Measurements from ENCODE around the gene CREB5. TPM values are rescaled to one million over a fixed set of nuclear protein-coding genes. Genes with fewer than 3 reads are reported as not detected.

The CREB5 gene
- total RNA-seq, 1 donor from 2014 or later: 0.80 TPM

DNA sequence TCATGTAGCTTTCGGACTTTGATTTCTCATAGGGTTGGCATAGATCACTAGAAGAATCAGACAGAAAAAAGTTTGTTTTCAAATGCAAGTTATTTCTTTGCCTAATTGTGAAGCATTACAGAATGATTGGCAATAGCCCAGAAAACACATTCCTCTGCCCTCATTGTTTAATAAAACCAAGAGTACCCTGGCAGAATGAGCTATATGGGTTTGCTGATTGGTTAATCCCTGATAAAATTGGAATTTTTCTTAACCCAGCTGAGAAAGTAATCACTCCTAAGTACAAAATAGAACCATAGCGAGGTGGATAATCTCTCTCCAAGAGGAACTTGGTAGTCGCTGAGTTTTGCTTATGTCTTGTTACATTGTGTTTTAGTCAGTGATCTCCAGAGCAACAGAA, 30.9 kb upstream of the CREB5 start:
- no peaks in the 10 kb centered on the region for H3K36me3 Mint-ChIP-seq (ENCODE audit: low read depth)
- H3K9me3 Mint-ChIP-seq: no peaks in the 10 kb centered on the region
- H3K4me3 Mint-ChIP-seq: no peak overlapping the region
- TF ChIP-seq, protein P1, sequence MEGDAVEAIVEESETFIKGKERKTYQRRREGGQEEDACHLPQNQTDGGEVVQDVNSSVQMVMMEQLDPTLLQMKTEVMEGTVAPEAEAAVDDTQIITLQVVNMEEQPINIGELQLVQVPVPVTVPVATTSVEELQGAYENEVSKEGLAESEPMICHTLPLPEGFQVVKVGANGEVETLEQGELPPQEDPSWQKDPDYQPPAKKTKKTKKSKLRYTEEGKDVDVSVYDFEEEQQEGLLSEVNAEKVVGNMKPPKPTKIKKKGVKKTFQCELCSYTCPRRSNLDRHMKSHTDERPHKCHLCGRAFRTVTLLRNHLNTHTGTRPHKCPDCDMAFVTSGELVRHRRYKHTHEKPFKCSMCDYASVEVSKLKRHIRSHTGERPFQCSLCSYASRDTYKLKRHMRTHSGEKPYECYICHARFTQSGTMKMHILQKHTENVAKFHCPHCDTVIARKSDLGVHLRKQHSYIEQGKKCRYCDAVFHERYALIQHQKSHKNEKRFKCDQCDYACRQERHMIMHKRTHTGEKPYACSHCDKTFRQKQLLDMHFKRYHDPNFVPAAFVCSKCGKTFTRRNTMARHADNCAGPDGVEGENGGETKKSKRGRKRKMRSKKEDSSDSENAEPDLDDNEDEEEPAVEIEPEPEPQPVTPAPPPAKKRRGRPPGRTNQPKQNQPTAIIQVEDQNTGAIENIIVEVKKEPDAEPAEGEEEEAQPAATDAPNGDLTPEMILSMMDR (IDR thresholded peaks at IDR 0.05): no peak
- intact Hi-C loops (cut with micrococcal nuclease): no loop called here
- H3K27me3 Mint-ChIP-seq: peaks cover 7% of the 10 kb centered on the region
- no peaks in the 10 kb centered on the region for H3K4me1 Mint-ChIP-seq
- ATAC-seq (ENCODE audit: low read depth) (no peak), DNase-seq (no peak)
- H3K27ac Mint-ChIP-seq: no peak overlapping the region
- CTCF ChIA-PET: no interaction called here
- POLR2A ChIA-PET: no interaction called here

DNA sequence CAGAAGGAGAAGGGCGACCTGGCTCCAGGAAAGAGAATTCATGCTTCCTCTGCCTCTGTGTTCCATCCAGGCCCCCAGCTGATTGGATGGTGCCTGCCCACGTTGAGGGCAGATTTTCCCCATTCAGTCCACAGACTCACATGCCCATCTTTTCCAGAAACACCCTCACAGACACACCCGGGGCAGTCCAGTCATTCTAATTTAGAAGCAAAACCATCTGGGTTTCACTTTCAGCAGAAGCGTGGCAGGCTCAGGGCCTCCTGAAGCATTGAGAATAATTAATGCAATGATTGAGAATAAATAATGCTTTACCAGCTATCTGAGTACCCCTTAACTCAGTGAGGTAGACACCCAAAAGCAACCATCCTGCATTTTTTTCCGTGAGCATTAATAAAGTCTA, 30.2 kb upstream of the CREB5 start:
- TF ChIP-seq, protein P1 (IDR thresholded peaks at IDR 0.05): no peak

DNA sequence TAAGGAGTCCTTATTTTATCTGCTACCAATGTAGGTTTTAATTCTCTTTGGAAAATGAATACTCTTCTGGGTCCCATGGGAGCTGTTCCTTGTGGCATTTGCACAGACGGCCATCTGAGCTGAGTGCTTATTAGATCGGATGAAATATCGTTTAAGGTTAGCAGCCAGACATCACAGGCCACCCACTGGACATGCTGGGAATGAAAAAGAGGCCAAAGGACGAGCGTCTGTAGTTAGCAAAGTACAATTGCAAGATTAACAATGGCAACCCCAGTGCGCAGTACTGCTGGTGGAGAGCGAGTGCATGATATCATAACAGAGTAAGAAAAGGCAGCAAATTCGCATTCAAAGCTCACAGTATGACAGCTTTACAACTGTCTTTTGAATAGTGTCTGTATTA, 28.3 kb upstream of the CREB5 start:
- no peak for ATAC-seq (ENCODE audit: low read depth)
- no peaks in the 10 kb centered on the region for H3K36me3 Mint-ChIP-seq (ENCODE audit: low read depth)
- H3K27ac Mint-ChIP-seq: no peak overlapping the region
- ChIA-PET POLR2A (no interaction called here), CTCF (no interaction called here)
- H3K4me1 Mint-ChIP-seq: no peaks in the 10 kb centered on the region
- H3K4me3 Mint-ChIP-seq: no peak overlapping the region
- intact Hi-C loops (cut with micrococcal nuclease): no loop called here
- H3K27me3 Mint-ChIP-seq: peaks cover 7% of the 10 kb centered on the region
- no peak for DNase-seq
- H3K9me3 Mint-ChIP-seq: no peaks in the 10 kb centered on the region
- TF ChIP-seq, protein P1 (IDR thresholded peaks at IDR 0.05): no peak

More for the DNA sequence above, 30.2 kb upstream of the CREB5 start:
- H3K27ac Mint-ChIP-seq: no peak overlapping the region
- intact Hi-C loops (cut with micrococcal nuclease): no loop called here
- ChIA-PET CTCF (no interaction called here), POLR2A (no interaction called here)
- H3K27me3 Mint-ChIP-seq: peaks cover 7% of the 10 kb centered on the region
- ATAC-seq (ENCODE audit: low read depth): no peak
- DNase-seq: no peak
- no peaks in the 10 kb centered on the region for H3K9me3 Mint-ChIP-seq
- H3K4me1 Mint-ChIP-seq: no peaks in the 10 kb centered on the region
- no peaks in the 10 kb centered on the region for H3K36me3 Mint-ChIP-seq (ENCODE audit: low read depth)
- H3K4me3 Mint-ChIP-seq: no peak overlapping the region

DNA sequence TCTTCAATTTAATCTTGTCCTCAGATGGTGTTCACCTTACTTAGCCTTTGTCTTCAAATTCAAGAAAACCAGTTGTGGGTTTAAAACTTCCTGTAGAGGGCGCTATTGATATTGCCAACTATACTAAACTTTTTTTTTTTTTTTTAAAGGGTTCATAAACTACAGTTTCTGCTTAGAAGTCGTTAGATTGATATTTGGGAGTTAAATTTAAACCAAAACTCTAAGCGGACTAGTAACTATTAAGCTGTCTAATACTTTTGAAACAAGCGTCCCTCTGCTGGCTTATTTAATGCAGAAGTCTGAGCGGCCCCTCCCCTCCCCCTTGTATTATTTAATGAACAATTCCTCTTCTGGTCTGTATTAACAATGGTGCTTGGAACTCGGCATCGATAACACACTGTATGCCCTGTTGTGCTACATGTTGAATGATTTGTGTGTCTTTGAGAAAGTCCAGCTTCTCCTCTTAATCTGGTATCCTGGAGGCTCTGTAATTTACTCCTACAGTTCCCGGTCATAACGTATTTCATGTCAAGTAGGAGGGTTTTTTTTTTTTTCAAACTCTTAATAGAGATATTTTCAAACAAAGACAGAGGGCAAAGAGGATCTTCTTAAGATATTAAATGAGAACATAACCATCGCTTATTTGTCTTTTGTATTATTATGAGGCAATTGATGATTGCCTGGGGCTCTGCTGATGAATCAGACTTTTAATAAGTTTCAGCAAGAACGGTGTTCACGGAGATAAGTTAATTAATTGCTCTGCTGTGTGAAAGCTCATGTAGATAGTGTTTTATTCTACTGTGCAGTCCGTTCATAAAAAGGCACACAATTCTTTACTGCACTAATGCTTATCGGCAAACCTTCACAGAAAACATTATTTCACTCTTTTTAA, 22.6 kb upstream of the CREB5 start:
- ChIA-PET CTCF (interaction anchor here (0.8 to 1.0 kb wide), 2 partner anchors 328 to 532 kb away, joined by 3 to 4 read pairs; no protein-coding TSS in a partner anchor), POLR2A (interaction anchor here (0.6 to 1.5 kb wide), 2 partner anchors 14 to 76 kb away, joined by 3 read pairs; no protein-coding TSS in a partner anchor)
- Mint-ChIP-seq H3K9me3 (no peaks in the 10 kb centered on the region), H3K4me3 (no peak overlapping the region), H3K27me3 (peaks cover 17% of the 10 kb centered on the region), H3K27ac (no peak overlapping the region), H3K4me1 (peaks cover 3% of the 10 kb centered on the region), H3K36me3 (ENCODE audit: low read depth) (no peaks in the 10 kb centered on the region)
- intact Hi-C loops (cut with micrococcal nuclease): loop anchor here (1.0 to 2.0 kb wide), 3 partner anchors 237 to 533 kb away; no protein-coding TSS in a partner anchor
- DNase-seq (no peak), ATAC-seq (ENCODE audit: low read depth) (peak; percentile 25)
- TF ChIP-seq, protein P1 (IDR thresholded peaks at IDR 0.05): peak; percentile 44

DNA sequence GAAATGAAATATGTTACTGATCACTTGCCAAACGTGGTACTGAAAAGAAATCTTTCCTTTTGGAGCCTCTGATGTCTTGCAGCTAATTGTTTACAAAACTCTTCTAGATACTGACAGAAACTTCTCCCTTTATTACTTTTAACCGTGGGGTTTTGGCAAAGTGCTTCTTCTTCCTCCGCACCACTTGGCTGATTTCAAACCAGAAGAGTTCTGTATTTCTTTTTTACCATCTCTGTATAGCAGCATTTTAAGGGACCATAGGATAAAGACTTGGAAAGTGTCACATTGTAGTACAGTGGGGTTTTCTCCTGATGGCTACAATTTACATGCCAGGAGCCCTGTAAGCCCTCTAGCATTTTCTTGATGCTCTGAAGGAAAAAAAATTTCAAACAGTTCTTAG, 21.9 kb upstream of the CREB5 start:
- Mint-ChIP-seq H3K4me1 (peaks cover 3% of the 10 kb centered on the region), H3K27ac (no peak overlapping the region), H3K36me3 (ENCODE audit: low read depth) (no peaks in the 10 kb centered on the region), H3K27me3 (peaks cover 17% of the 10 kb centered on the region), H3K4me3 (no peak overlapping the region), H3K9me3 (no peaks in the 10 kb centered on the region)
- CTCF ChIA-PET: no interaction called here
- intact Hi-C loops (cut with micrococcal nuclease): no loop called here
- TF ChIP-seq, protein P1 (IDR thresholded peaks at IDR 0.05): no peak
- POLR2A ChIA-PET: no interaction called here
- DNase-seq (no peak), ATAC-seq (ENCODE audit: low read depth) (no peak)
